IMR-90 (cell line): ENCODE data around the gene KCNJ6. TPM values are rescaled to one million over a fixed set of nuclear protein-coding genes. Genes with fewer than 3 reads are reported as not detected.

Experiments
- ATAC-seq: fragments of 200-7000 bp; cut with Tn5 transposase; 2 replicates; pipeline ENCODE4 v1.9.1; 2020; ENCODE audit warnings: low read depth, mild to moderate bottlenecking, moderate library complexity
- BruUV-seq: library from RNA; stranded (reverse); fragments of 400-500 nt; replicated peaks from 2 replicates; lab custom pipeline; 2021; lab: Mats Ljungman, UMichigan
- CTCF ChIA-PET: fragments of 300-600 bp; formaldehyde crosslinking; extraction: SDS; loops from one replicate; lab custom pipeline; 2021; ENCODE audit warnings: antibody characterized with exemption; lab: Yijun Ruan, JAX
- POLR2A ChIA-PET: fragments of 300-600 bp; sonication (Branson Sonifier 250); formaldehyde crosslinking; loops from one replicate; lab custom pipeline; 2022; ENCODE audit warnings: antibody characterized with exemption; ENCODE audit not compliant: unreplicated experiment; lab: Charles Lee
- DNase-seq: peaks from one replicate; pipeline ENCODE4 v3.0.0; 2013
- H2AFZ ChIP-seq: replicated peaks from 2 replicates; pipeline ENCODE3; 2013; ENCODE audit warnings: low read length, mild to moderate bottlenecking; ENCODE audit not compliant: poor library complexity
- H2AK5ac ChIP-seq: 2 replicates; pipeline ENCODE4 v1.6.1; 2013; ENCODE audit warnings: low read depth, low read length, inconsistent platforms
- H2AK9ac ChIP-seq: replicated peaks from 2 replicates; pipeline ENCODE3; 2013; ENCODE audit warnings: mild to moderate bottlenecking, low read depth, low read length, moderate library complexity; ENCODE audit not compliant: poor library complexity
- H2BK120ac ChIP-seq: 2 replicates; pipeline ENCODE4 v1.6.1; 2013; ENCODE audit warnings: low read depth, low read length, inconsistent platforms
- H2BK15ac ChIP-seq: 3 replicates; pipeline ENCODE4 v1.6.1; 2013; ENCODE audit warnings: low read depth, low read length, inconsistent platforms
- H2BK20ac ChIP-seq: 2 replicates; pipeline ENCODE4 v1.6.1; 2013; ENCODE audit warnings: low read depth, mild to moderate bottlenecking, inconsistent platforms, low read length, moderate library complexity
- H2BK5ac ChIP-seq: 2 replicates; pipeline ENCODE4 v1.6.1; 2013; ENCODE audit warnings: mild to moderate bottlenecking, low read depth, low read length, inconsistent platforms; ENCODE audit not compliant: poor library complexity, severe bottlenecking
- H3K14ac ChIP-seq: replicated peaks from 2 replicates; pipeline ENCODE4 v1.6.1; 2013; ENCODE audit warnings: low read depth, low read length, inconsistent platforms
- H3K18ac ChIP-seq: 2 replicates; pipeline ENCODE4 v1.6.1; 2013; ENCODE audit warnings: low read depth, low read length, control low read depth
- H3K23ac ChIP-seq: 2 replicates; pipeline ENCODE4 v1.6.1; 2013; ENCODE audit warnings: low read depth, low read length, inconsistent platforms
- H3K27ac ChIP-seq: 2 replicates; pipeline ENCODE4 v1.5.1; 2013; ENCODE audit warnings: mild to moderate bottlenecking, control low read depth, low read length; ENCODE audit not compliant: insufficient read depth
- H3K27me3 ChIP-seq: 2 replicates; pipeline ENCODE4 v1.6.1; 2013; ENCODE audit warnings: low read length; ENCODE audit not compliant: control insufficient read depth, insufficient read depth
- H3K36me3 ChIP-seq: 2 replicates; pipeline ENCODE4 v1.6.1; 2013; ENCODE audit warnings: low read length, mixed read lengths; ENCODE audit not compliant: control insufficient read depth, insufficient read depth
- H3K4ac ChIP-seq: 2 replicates; pipeline ENCODE4 v1.6.1; 2013; ENCODE audit warnings: low read depth, low read length, inconsistent platforms
- H3K4me1 ChIP-seq: 2 replicates; pipeline ENCODE4 v1.6.1; 2013; ENCODE audit warnings: low read length, mixed read lengths; ENCODE audit not compliant: control insufficient read depth, insufficient read depth
- H3K4me2 ChIP-seq: 2 replicates; pipeline ENCODE4 v1.6.1; 2013; ENCODE audit warnings: low read depth, mild to moderate bottlenecking, control low read depth, low read length, moderate library complexity
- H3K4me3 ChIP-seq: 2 replicates; pipeline ENCODE4 v1.5.1; 2013; ENCODE audit warnings: low read depth, mild to moderate bottlenecking, control low read depth, low read length, moderate library complexity; ENCODE audit not compliant: insufficient read depth
- H3K56ac ChIP-seq: 2 replicates; pipeline ENCODE4 v1.6.1; 2013; ENCODE audit warnings: low read length, inconsistent platforms; ENCODE audit not compliant: insufficient read depth; ENCODE audit errors: extremely low read depth
- H3K79me1 ChIP-seq, 2 experiments: 2 replicates each; pipeline ENCODE4 v1.6.1; 2013; ENCODE audit warnings: low read length in 2 of 2, inconsistent platforms in 1 of 2, low read depth in 1 of 2
- H3K9ac ChIP-seq: 2 replicates; pipeline ENCODE4 v1.6.1; 2013; ENCODE audit warnings: low read depth, low read length, control low read depth
- H3K9me1 ChIP-seq: 2 replicates; pipeline ENCODE4 v1.6.1; 2013; ENCODE audit warnings: low read length, inconsistent platforms; ENCODE audit not compliant: insufficient read depth
- H3K9me3 ChIP-seq: 2 replicates; pipeline ENCODE4 v1.6.1; 2013; ENCODE audit warnings: low read length; ENCODE audit not compliant: control insufficient read depth, insufficient read depth
- H4K20me1 ChIP-seq: 2 replicates; pipeline ENCODE4 v1.6.1; 2013; ENCODE audit warnings: low read length, inconsistent platforms; ENCODE audit not compliant: insufficient read depth
- H4K5ac ChIP-seq: 2 replicates; pipeline ENCODE4 v1.6.1; 2013; ENCODE audit warnings: mild to moderate bottlenecking, low read depth, low read length, control low read depth
- H4K8ac ChIP-seq, 2 experiments: 2 replicates each; pipeline ENCODE4 v1.6.1; 2013; ENCODE audit warnings: low read depth in 2 of 2, low read length in 2 of 2, control low read depth in 1 of 2, inconsistent platforms in 1 of 2
- H4K91ac ChIP-seq: 2 replicates; pipeline ENCODE4 v1.6.1; 2013; ENCODE audit warnings: low read depth, low read length, inconsistent platforms; ENCODE audit not compliant: insufficient read depth
- BHLHE40 ChIP-seq: fragments of 150-350 bp; IDR thresholded peaks from 2 replicates; pipeline ENCODE4 v1.6.1; 2016; ENCODE audit warnings: mild to moderate bottlenecking, low read depth, low read length
- CHD1 ChIP-seq: IDR thresholded peaks from 2 replicates; pipeline ENCODE4 v1.6.1; 2012; ENCODE audit warnings: low read depth, low read length, improper control_type of control experiment
- CTCF ChIP-seq: conservative IDR thresholded peaks from 2 replicates; pipeline ENCODE4 v1.5.1; 2012; ENCODE audit warnings: mild to moderate bottlenecking, low read depth, low read length, improper control_type of control experiment
- ELK1 ChIP-seq: fragments of 150-350 bp; IDR thresholded peaks from 2 replicates; pipeline ENCODE4 v1.6.1; 2016; ENCODE audit warnings: low read depth, mild to moderate bottlenecking, low read length, moderate library complexity, borderline replicate concordance
- FOS ChIP-seq: fragments of 150-350 bp; IDR thresholded peaks from 2 replicates; pipeline ENCODE4 v1.6.1; 2016; ENCODE audit warnings: low read depth, low read length
- MAFK ChIP-seq: IDR thresholded peaks from 2 replicates; pipeline ENCODE4 v1.6.1; 2012; ENCODE audit warnings: low read depth, low read length, improper control_type of control experiment
- MXI1 ChIP-seq: IDR thresholded peaks from 2 replicates; pipeline ENCODE4 v1.6.1; 2012; ENCODE audit warnings: low read depth, mild to moderate bottlenecking, low read length, moderate library complexity, borderline replicate concordance
- POLR2A ChIP-seq: IDR thresholded peaks from 2 replicates; pipeline ENCODE4 v1.6.1; 2012; ENCODE audit warnings: mild to moderate bottlenecking, low read depth, low read length
- RCOR1 ChIP-seq: IDR thresholded peaks from 2 replicates; pipeline ENCODE4 v1.6.1; 2012; ENCODE audit warnings: mild to moderate bottlenecking, low read length, improper control_type of control experiment; ENCODE audit not compliant: insufficient replicate concordance
- SMC3 ChIP-seq: fragments of 150-350 bp; IDR thresholded peaks from 2 replicates; pipeline ENCODE4 v1.6.1; 2016; ENCODE audit warnings: low read depth, mild to moderate bottlenecking, antibody characterized with exemption, low read length, moderate library complexity
- WGBS, 2 experiments: methylation state at CpG; one replicate each; pipeline versions ENCODE4 v1.1.5 to v1.1.7; 2013; ENCODE audit warnings: missing lambda C conversion rate in 2 of 2; ENCODE audit not compliant: insufficient read length in 1 of 2; ENCODE audit errors: extremely low coverage in 2 of 2; 5-methylcytosine and 5-hydroxymethylcytosine counted together
- dilution Hi-C: fragments of 300-500 bp; cut with HindIII; formaldehyde crosslinking; loops from one replicate; pipeline ENCODE4 v1.14.3; 2018; ENCODE audit warnings: low sequenced_read_pairs; ENCODE audit not compliant: unreplicated experiment
- in situ Hi-C: fragments of 300-500 bp; cut with MboI; formaldehyde crosslinking; loops from 3 replicates; pipeline ENCODE4 v1.14.3; 2019; ENCODE audit warnings: low sequenced_read_pairs, inconsistent platforms, mixed read lengths
- intact Hi-C: fragments of 100-400 bp; cut with micrococcal nuclease; formaldehyde crosslinking; loops from 2 replicates; pipeline ENCODE4 v1.10.0; 2022
- polyA plus RNA-seq, 3 experiments: library from polyadenylated mRNA; depleted of rRNA; stranded (reverse); fragments of >200 nt; gene quantifications; 2 replicates each; pipeline ENCODE4 v1.2.3, GENCODE V29; 2012; ENCODE audit warnings: low replicate concordance in 1 of 3
- total RNA-seq: library from RNA; depleted of rRNA; stranded (reverse); fragments of >200 nt; gene quantifications from 2 replicates; pipeline ENCODE4 v1.2.3, GENCODE V29; 2012

Gene KCNJ6
- total and polyA plus RNA-seq, 2 of the 4 experiments (the other 2 are of a cell fraction): under 0.01 to 0.02 TPM

GRCh38 chr21:37671381-37671780 lies 244.9 kb downstream of the KCNJ6 start:
- Histone ChIP-seq H3K27ac (no peak overlapping the region), H3K9me1 (no peaks in the 10 kb centered on the region), H2BK120ac (no peak overlapping the region), H2AFZ (no peak overlapping the region), H3K23ac (no peak overlapping the region), H3K56ac (no peak overlapping the region), H3K36me3 (no peaks in the 10 kb centered on the region), H3K4ac (no peak overlapping the region), H2BK15ac (no peak overlapping the region), H2BK5ac (no peak overlapping the region), H3K79me1 (no peaks in the 10 kb centered on the region), H3K4me3 (no peak overlapping the region), H3K4me2 (no peak overlapping the region), H4K91ac (no peak overlapping the region), H3K9me3 (no peaks in the 10 kb centered on the region), H2AK9ac (no peak overlapping the region), H3K9ac (no peak overlapping the region), H2AK5ac (no peak overlapping the region), H2BK20ac (no peak overlapping the region), H3K18ac (no peak overlapping the region), H4K5ac (no peak overlapping the region), H3K4me1 (peaks cover 2% of the 10 kb centered on the region; the same call in 1 of the 2 replicates), H3K27me3 (peaks cover 28% of the 10 kb centered on the region), H4K8ac (no peak overlapping the region), H4K20me1 (no peaks in the 10 kb centered on the region; the same call in 1 of the 2 replicates), H3K14ac (no peak overlapping the region)
- dilution Hi-C loops (no loop called here), intact Hi-C loops (no loop called here), in situ Hi-C loops (no loop called here)
- WGBS, 2 experiments: 91% methylated on average over 4 of the region's 5 CpGs; no CpG with 5 or more reads in 1 of the 2 experiments
- TF ChIP-seq FOS: no peak
- TF ChIP-seq MXI1: no peak
- TF ChIP-seq SMC3: no peak
- no peak for TF ChIP-seq POLR2A
- TF ChIP-seq ELK1: no peak
- no peak for TF ChIP-seq RCOR1
- no peak for TF ChIP-seq CTCF
- TF ChIP-seq MAFK: no peak
- TF ChIP-seq BHLHE40: no peak
- no peak for TF ChIP-seq CHD1
- DNase-seq: no peak
- BruUV-seq: no TSS peak
- ChIA-PET POLR2A (no interaction called here), CTCF (no interaction called here)
- no peak for ATAC-seq
